DMS153 (cell line): ENCODE results near the gene LRRTM2.
"Not testable (repeated sequence)": the region's sequence is repeated elsewhere in the genome, so short reads cannot be mapped to it uniquely, and the experiment has no call there.

Experiments used
- DNase-seq: peaks from one replicate; lab custom pipeline; 2025; lab: John Stamatoyannopoulos, UW

The LRRTM2 gene

DNA sequence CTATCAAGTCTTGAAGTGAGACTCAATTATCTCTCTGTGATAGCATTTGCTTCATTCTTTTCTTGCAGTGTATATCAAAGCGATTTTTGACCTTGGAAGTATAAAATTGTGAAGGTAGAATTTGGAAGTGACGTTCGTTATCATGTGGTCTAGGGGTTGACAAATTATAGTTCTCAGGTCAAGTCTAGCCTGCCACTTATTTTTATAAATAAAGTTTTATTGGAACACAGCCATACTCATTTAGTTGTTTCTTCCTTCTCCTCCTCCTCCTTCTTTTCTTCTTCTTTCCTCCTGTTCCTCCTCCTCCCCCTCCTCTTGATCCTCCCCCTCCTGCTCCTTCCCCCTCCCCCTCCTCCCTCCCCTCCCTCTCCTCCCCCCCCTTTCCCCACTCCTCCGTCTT lies 38.0 kb downstream of the LRRTM2 start:
- no peak for DNase-seq

DNA sequence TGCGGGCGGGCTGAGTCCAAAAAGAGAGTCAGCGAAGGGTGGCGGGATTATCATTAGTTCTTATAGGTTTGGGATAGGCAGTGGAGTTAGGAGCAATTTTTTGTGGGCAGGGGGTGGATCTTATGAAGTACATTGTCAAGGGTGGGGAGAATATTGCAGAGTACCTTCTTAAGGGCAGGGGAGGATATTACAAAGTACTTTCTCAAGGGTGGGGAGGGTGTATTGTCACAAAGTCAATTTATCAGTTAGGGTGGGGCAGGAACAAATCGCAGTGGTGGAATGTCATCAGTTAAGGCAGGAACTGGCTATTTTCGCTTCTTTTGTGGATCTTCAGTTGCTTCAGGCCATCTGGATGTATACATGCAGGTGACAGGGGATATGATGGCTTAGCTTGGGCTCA lies 40.3 kb downstream of the LRRTM2 start:
- DNase-seq: not testable (repeated sequence)

DNA sequence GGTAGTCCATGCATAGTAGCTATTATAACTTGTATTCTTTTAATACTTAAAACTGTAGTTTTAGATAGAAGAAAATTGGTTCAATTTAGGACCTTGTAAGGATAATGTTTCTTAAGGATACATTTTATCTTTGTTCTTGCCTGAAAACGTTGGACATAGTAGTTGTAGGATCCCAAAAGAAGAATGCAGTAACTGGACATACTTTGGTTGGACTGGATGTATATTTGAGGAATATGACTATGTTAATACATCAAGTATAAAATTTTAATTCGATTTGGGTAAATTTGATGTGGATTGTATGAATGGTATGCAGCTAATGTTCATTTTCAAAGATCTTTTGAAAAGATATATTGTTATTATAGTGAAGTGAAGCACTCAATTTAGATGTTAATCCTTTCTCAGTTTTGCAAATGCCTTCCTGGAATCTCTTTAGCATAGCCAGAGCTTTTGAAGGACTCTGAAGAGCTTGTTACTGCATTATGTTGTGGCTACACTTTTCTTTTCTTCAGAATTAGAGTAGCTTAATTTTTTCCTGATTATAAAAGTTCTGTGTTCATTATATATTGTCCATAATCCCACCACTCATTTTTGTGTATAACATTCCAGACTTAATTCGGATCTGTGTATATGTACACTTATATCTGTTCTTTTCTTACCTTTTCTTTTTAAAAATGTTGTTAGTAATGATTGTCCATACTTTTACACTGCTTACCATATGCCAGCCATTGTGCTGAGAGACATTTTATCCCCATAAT lies 41.2 kb downstream of the LRRTM2 start:
- no peak for DNase-seq

- DNase-seq: no peak
These were observed 42.1 kb downstream of the LRRTM2 start for GRCh38 chr5:138833080-138833479.

DNA sequence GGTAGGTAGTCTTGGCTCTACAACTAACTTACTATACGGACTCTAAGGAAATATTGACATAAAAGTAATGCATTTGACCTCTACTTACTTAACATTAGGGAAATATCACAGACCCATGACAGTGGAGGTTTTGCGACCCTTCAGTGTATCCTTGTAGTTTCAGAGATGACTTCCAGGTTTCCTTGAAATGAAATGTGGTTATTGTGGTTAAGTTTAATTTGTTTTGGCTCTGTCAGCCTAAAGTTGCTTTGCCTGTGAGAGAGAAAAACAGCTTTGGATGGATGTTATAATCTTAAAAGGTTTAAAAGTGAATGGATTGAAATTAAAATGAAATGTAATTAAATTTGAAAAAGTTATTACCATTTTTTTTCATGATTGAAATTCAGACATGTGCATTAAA lies 42.9 kb downstream of the LRRTM2 start:
- no peak for DNase-seq

DNA sequence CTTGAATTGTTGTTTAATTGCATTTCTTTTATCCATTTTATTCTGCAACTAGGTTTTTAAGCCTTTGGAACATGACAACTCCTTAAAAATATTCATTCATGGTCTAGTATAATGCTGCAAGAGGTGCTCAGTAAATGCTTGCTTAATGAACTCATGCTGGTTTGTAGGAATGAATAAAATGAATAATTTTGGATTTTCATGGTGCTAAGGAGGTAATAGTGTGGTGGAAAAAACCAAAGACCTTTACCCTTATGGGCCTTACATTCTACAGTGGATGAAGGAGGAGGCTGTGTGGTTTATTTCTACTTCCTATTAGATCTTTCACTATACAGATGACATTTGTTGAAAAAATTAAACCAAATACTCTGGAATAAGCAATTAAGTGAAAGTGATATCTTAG lies 43.4 kb downstream of the LRRTM2 start:
- no peak for DNase-seq

DNA sequence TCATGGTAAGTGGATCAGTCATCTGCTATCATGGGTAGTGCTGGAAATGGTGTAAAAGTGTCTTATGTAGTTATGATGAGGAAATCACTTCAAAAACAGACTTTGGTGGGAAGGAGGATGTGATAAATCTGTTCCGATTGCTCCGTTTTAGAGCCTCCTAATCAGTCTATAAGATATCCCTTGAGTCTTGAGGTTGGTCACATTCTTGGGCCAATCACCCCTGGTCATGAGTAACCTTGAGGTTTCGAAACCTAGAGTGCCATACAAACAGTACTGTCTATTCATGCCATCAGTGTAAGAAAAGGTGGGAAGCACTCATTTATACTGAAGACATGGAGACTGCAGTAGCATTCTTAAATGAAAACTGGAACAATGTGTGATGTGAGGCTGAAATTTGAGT lies 45.8 kb downstream of the LRRTM2 start:
- no peak for DNase-seq

DNA sequence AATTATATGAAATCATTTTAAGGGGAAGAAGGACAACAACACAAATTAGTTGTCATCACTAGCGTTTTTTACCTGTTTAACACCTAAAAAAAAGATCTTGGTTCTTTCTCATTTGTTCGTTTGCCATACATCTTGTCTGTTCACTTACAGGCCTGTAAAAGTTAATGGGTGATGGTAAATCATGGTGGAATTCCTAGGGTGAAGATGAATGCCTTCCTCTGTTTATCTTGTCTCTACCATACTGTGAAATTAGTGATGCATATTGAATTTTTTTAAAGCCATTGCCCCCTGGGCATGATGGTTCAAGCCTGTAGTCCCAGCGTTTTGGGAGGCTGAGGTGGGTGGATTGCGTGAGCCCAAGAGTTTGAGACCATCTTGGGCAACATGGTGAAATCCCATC lies 46.6 kb downstream of the LRRTM2 start:
- no peak for DNase-seq

- no peak for DNase-seq
These were observed 49.9 kb downstream of the LRRTM2 start for GRCh38 chr5:138824924-138825863.

DNA sequence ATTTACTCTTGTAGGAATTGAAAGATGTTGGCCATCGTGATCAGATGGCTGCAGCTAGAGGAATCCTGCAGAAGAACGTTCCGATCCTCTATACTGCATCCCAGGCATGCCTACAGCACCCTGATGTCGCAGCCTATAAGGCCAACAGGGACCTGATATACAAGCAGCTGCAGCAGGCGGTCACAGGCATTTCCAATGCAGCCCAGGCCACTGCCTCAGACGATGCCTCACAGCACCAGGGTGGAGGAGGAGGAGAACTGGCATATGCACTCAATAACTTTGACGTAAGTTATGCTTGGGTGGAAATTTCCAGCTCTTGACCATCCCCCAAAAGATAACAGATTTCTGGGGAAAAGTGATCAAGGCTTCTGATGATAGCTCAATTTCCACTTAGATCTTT lies 50.6 kb downstream of the LRRTM2 start:
- no peak for DNase-seq

DNA sequence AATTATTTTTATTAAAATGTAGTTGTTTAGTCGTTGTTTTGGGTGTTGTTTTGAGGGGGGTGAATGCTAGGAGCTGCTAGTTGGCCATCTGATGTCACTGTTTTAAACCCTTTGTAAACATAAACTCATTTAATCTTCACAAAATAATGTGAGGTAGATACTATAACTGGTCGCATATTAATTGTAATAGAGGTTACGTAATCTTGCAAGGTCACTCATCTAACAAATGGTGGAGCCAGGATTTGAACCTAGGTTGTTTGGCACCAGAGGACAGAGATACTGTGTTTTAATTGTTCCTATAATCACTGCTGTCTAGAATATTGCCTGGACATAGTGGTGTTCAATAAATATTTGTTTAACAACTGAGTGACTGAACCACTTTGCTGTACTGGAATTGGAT lies 54.4 kb downstream of the LRRTM2 start:
- no peak for DNase-seq

DNA sequence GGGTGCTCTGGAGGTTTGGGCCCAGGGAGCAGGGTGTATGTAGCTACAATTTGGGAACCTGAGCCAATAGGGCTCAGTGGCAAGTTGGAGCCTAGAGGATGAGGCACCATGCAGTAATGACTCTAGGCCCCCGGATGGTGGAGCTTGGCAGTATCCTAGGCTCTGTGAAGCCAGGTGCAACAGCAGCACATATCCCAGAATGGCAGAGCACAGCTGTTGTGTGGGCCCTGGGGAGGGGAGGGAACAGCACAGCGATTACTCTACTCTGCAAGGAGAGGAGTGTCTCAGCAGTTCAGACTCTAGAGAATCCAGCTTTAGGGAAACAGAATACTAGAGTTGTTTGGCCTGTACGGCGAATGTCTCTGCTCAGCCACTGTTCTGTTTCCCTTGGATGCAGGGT lies 56.1 kb downstream of the LRRTM2 start:
- no peak for DNase-seq
